ENCODE results near the gene NFIC.
A peak's percentile ranks its signal among the peaks of the same experiment; 100 is the strongest.

Gene NFIC

GRCh38 chr19:3479177-3479833 is 112.9 kb downstream of the NFIC start:
- H3K4me1 ChIP-seq (ENCODE audit: insufficient read depth, low read length): no peaks in the 10 kb centered on the region
- no peak overlapping the region for H3K9ac ChIP-seq (ENCODE audit: low read depth, low read length)
- no peak overlapping the region for H3K27ac ChIP-seq (ENCODE audit: low read depth, low read length)
- no peaks in the 10 kb centered on the region for H3K36me3 ChIP-seq (ENCODE audit: insufficient read depth, low read length)
- peak overlapping the region; percentile 37; the same call in 1 of the 2 replicates for H3K4me3 ChIP-seq (ENCODE audit: low read length)
- H3K27me3 ChIP-seq (ENCODE audit: insufficient read depth, low read length): peaks cover 5% of the 10 kb centered on the region; the same call in 1 of the 2 replicates
- H3K9me3 ChIP-seq (ENCODE audit: insufficient read depth, low read depth, low read length): no peaks in the 10 kb centered on the region
- WGBS: 70% methylated on average over 7 of the region's 7 CpGs

GRCh38 chr19:3479834-3480215 is 113.4 kb downstream of the NFIC start:
- H3K27me3 ChIP-seq (ENCODE audit: insufficient read depth, low read length): peaks cover 5% of the 10 kb centered on the region; the same call in 1 of the 2 replicates
- H3K36me3 ChIP-seq (ENCODE audit: insufficient read depth, low read length): no peaks in the 10 kb centered on the region
- 74% methylated on average over 9 of the region's 9 CpGs for WGBS
- H3K27ac ChIP-seq (ENCODE audit: low read depth, low read length): no peak overlapping the region
- no peak overlapping the region for H3K9ac ChIP-seq (ENCODE audit: low read depth, low read length)
- H3K4me3 ChIP-seq (ENCODE audit: low read length): peak overlapping the region; percentile 32; the same call in 1 of the 2 replicates
- no peaks in the 10 kb centered on the region for H3K4me1 ChIP-seq (ENCODE audit: insufficient read depth, low read length)
- no peaks in the 10 kb centered on the region for H3K9me3 ChIP-seq (ENCODE audit: insufficient read depth, low read depth, low read length)

DNA sequence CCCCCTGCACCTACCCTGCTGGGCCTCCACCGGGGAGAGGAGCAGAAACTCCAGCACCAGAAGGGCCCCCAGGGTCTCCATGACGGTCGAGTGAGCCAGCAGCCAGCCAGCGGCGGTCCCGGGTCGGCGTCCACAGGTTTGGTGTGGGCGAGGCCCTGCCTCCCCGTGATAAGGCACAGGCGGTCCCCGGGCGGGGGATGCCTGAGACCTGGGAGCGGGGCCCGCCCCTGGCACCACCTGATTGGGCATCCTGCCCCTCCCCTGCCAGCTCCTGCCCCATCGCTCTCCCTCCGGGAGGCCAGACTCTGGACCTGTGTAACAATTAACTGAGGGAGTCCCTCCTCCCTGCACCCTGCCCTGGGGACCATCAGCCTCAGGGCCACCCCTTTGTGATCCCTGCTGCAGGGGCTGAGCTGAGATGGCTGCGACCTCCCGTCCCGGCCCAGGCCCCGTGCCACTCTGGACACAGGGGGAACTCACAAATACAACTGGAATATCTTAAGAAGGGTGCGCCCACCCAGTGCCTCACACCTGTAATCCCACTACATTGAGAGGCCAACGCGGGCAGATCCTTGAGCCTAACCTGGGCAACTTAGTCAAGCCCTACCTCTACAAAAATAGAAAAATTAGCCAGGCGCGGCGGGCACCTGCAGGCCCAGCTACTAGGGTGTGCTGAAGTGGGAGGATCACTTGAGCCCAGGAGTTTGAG is 114.2 kb downstream of the NFIC start, which contains the start of gene SMIM24:
Gene SMIM24 (minus strand): TSS at position 143 of the 709 bp plus-strand sequence. CDS start 62 bp downstream, at position 81.
- Histone ChIP-seq H3K9ac (ENCODE audit: low read depth, low read length) (no peak within 1 kb of the TSS), H3K4me3 (ENCODE audit: low read length) (peak within 1 kb of the TSS; percentile 32; the same call in 1 of the 2 replicates), H3K4me1 (ENCODE audit: insufficient read depth, low read length) (no peaks in the 10 kb centered on the region), H3K27ac (ENCODE audit: low read depth, low read length) (no peak within 1 kb of the TSS), H3K36me3 (ENCODE audit: insufficient read depth, low read length) (no peaks in the 10 kb centered on the region), H3K27me3 (ENCODE audit: insufficient read depth, low read length) (peaks cover 5% of the 10 kb centered on the region; the same call in 1 of the 2 replicates), H3K9me3 (ENCODE audit: insufficient read depth, low read depth, low read length) (no peaks in the 10 kb centered on the region)
- 73% methylated on average over 27 of the region's 27 CpGs for WGBS

GRCh38 chr19:3481241-3482090 is 115.1 kb downstream of the NFIC start:
- Histone ChIP-seq H3K27ac (ENCODE audit: low read depth, low read length) (no peak overlapping the region), H3K36me3 (ENCODE audit: insufficient read depth, low read length) (no peaks in the 10 kb centered on the region), H3K9ac (ENCODE audit: low read depth, low read length) (no peak overlapping the region), H3K4me1 (ENCODE audit: insufficient read depth, low read length) (no peaks in the 10 kb centered on the region), H3K9me3 (ENCODE audit: insufficient read depth, low read depth, low read length) (no peaks in the 10 kb centered on the region), H3K4me3 (ENCODE audit: low read length) (no peak overlapping the region), H3K27me3 (ENCODE audit: insufficient read depth, low read length) (peaks cover 5% of the 10 kb centered on the region; the same call in 1 of the 2 replicates)
- 60% methylated on average over 38 of the region's 38 CpGs for WGBS

DNA sequence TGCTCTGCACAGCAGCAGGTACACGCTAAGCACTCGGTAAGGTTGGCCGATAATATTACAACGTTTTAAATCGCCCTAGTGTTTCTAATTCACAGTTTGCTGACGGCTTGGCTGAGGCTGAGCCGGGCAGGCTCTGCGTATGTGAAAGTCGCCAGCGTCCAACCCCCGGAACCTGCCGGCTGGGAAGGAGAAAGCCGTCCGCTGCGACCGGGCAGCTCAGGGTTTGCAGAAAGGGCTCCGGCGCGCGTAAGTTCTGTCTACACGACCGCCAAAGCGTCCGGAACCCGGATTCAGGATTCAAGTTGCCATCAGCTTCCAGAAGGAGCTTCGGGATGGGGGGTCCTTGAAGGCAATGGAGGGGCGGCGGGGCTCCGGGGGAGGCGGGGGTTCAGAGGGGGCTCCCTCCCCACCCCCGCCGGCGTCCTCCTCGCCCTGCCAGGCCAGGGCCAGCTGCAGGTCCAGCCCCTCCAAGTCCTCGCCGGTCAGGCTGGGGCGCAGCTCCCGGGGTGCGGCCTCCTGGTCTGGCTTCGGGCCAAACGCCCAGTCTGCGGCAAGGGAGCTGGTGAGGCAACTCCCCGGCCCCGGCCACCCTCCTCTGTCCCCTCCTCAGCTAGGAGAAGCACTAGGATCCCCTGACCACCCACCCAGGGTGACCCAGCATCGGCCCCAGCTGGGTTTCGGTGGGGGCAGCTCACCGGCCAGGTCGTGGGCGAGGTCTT is 116.3 kb downstream of the NFIC start:
- peaks cover 5% of the 10 kb centered on the region; the same call in 1 of the 2 replicates for H3K27me3 ChIP-seq (ENCODE audit: insufficient read depth, low read length)
- H3K4me3 ChIP-seq (ENCODE audit: low read length): no peak overlapping the region
- 92% methylated on average over 49 of the region's 49 CpGs for WGBS
- H3K36me3 ChIP-seq (ENCODE audit: insufficient read depth, low read length): no peaks in the 10 kb centered on the region
- H3K4me1 ChIP-seq (ENCODE audit: insufficient read depth, low read length): no peaks in the 10 kb centered on the region
- no peak overlapping the region for H3K9ac ChIP-seq (ENCODE audit: low read depth, low read length)
- no peak overlapping the region for H3K27ac ChIP-seq (ENCODE audit: low read depth, low read length)
- no peaks in the 10 kb centered on the region for H3K9me3 ChIP-seq (ENCODE audit: insufficient read depth, low read depth, low read length)

GRCh38 chr19:3483226-3483628 is 116.8 kb downstream of the NFIC start, which contains the start of gene SMIM44:
Gene SMIM44, minus strand, starts transcription at chr19:3483441. Its CDS starts 38 bp downstream, at chr19:3483403.
- Histone ChIP-seq H3K27ac (ENCODE audit: low read depth, low read length) (no peak within 1 kb of the TSS), H3K9me3 (ENCODE audit: insufficient read depth, low read depth, low read length) (no peaks in the 10 kb centered on the region), H3K27me3 (ENCODE audit: insufficient read depth, low read length) (peaks cover 2% of the 10 kb centered on the region; the same call in 1 of the 2 replicates), H3K36me3 (ENCODE audit: insufficient read depth, low read length) (no peaks in the 10 kb centered on the region), H3K4me3 (ENCODE audit: low read length) (no peak within 1 kb of the TSS), H3K9ac (ENCODE audit: low read depth, low read length) (no peak within 1 kb of the TSS), H3K4me1 (ENCODE audit: insufficient read depth, low read length) (no peaks in the 10 kb centered on the region)
- 93% methylated on average over 33 of the region's 33 CpGs for WGBS

- H3K9me3 ChIP-seq (ENCODE audit: insufficient read depth, low read depth, low read length): no peaks in the 10 kb centered on the region
- no peaks in the 10 kb centered on the region for H3K4me1 ChIP-seq (ENCODE audit: insufficient read depth, low read length)
- no peak overlapping the region for H3K27ac ChIP-seq (ENCODE audit: low read depth, low read length)
- no peaks in the 10 kb centered on the region for H3K27me3 ChIP-seq (ENCODE audit: insufficient read depth, low read length)
- peaks cover 45% of the 10 kb centered on the region for H3K36me3 ChIP-seq (ENCODE audit: insufficient read depth, low read length)
- WGBS: 96% methylated on average over 55 of the region's 55 CpGs
- no peak overlapping the region for H3K9ac ChIP-seq (ENCODE audit: low read depth, low read length)
- no peak overlapping the region for H3K4me3 ChIP-seq (ENCODE audit: low read length)
Measured at GRCh38 chr19:3491396-3492119, 125.2 kb downstream of the NFIC start.

GRCh38 chr19:3492131-3492839 is 125.9 kb downstream of the NFIC start:
- WGBS: 93% methylated on average over 45 of the region's 45 CpGs
- Histone ChIP-seq H3K27ac (ENCODE audit: low read depth, low read length) (no peak overlapping the region), H3K4me3 (ENCODE audit: low read length) (no peak overlapping the region), H3K9me3 (ENCODE audit: insufficient read depth, low read depth, low read length) (no peaks in the 10 kb centered on the region), H3K9ac (ENCODE audit: low read depth, low read length) (no peak overlapping the region), H3K4me1 (ENCODE audit: insufficient read depth, low read length) (no peaks in the 10 kb centered on the region), H3K36me3 (ENCODE audit: insufficient read depth, low read length) (peaks cover 52% of the 10 kb centered on the region), H3K27me3 (ENCODE audit: insufficient read depth, low read length) (no peaks in the 10 kb centered on the region)

DNA sequence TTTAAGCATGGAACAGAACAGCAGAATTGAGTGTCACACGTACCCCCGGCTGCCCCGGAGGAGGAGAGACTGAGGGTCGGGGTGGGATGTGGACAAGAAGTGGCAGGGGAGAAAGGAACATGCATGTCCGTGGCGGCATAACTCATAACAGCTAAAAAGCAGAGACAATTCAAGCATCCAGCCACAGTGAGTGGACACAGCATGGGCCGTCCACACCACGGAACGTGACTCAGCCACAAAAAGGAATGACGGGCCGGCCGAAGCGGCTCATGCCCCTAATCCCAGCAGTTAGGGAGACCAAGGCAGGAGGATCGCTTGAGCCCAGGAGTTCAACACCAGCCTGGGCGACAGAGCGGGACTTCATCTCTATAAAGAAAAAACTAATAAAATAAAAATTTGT is 126.5 kb downstream of the NFIC start:
- no peak overlapping the region for H3K4me3 ChIP-seq (ENCODE audit: low read length)
- H3K4me1 ChIP-seq (ENCODE audit: insufficient read depth, low read length): no peaks in the 10 kb centered on the region
- H3K27ac ChIP-seq (ENCODE audit: low read depth, low read length): no peak overlapping the region
- H3K36me3 ChIP-seq (ENCODE audit: insufficient read depth, low read length): peaks cover 54% of the 10 kb centered on the region
- no peaks in the 10 kb centered on the region for H3K9me3 ChIP-seq (ENCODE audit: insufficient read depth, low read depth, low read length)
- no peak overlapping the region for H3K9ac ChIP-seq (ENCODE audit: low read depth, low read length)
- no peaks in the 10 kb centered on the region for H3K27me3 ChIP-seq (ENCODE audit: insufficient read depth, low read length)
- WGBS: 97% methylated on average over 14 of the region's 16 CpGs
